Measurements from ENCODE around the gene KIF18B. TPM values are rescaled to one million over a fixed set of nuclear protein-coding genes. Genes with fewer than 3 reads are reported as not detected.

KIF18B gene
- total and polyA plus RNA-seq, 2 of the 13 experiments (the other 11 are each of a cell fraction or from before 2014, with no cell fraction given) = 15.2 to 15.3 TPM

DNA sequence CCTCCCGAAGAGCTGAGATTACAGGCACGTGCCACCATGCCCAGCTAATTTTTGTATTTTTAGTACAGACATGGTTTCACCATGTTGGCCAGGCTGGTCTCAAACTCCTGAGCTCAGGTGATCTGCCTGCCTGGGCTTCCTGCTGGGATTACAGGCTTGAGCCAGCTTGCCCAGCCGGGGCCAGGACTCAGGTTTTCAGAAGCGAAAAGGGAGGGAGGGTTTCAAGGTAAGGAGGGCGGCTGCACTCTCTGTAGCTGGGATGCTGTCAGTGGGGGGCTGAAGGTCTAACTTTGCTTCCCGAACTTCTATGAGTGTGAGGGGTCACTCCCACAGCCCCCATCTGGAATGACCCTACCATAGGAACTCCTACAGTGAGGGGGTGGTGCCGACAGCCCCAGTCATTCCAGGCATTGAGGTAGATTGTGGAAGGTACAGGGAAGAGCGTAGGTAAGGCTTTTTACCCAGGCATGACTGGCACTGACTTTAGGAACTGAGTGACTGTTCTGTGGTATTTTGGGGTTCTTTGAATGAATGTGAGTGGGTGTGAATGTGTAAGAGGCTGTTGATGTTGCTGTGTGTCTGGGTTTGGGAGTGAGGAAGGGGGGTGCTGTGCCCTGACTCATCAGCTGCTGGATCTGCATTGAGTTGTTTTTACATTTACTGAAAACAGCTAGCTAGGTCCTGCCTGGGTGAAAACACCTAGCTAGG, 24.4 kb upstream of the KIF18B start:
- ChIA-PET CTCF (ENCODE audit: low intra/inter-chr PET ratio, low total read pairs) (no interaction called here), POLR2A (no interaction called here)
- no peaks in the 10 kb centered on the region for H3K9me3 ChIP-seq (ENCODE audit: low read length)
- H3K4me1 ChIP-seq (ENCODE audit: insufficient read depth, low read length) = peaks cover 36% of the 10 kb centered on the region
- no peak overlapping the region for H3K4me3 ChIP-seq (replicated peaks in 1 of 3; ENCODE audit: insufficient read depth in 1 of 3, low read depth in 2 of 3, low read length in 3 of 3)
- H3K9ac ChIP-seq (ENCODE audit: insufficient read depth, low read depth, low read length) = no peak overlapping the region
- TF ChIP-seq ZNF629 (CRISPR knock-in tag; conservative IDR thresholded peaks at IDR 0.05) (no peak), ZNF83 (CRISPR knock-in tag; IDR thresholded peaks at IDR 0.05; ENCODE audit: borderline replicate concordance) (no peak), HNRNPUL1 (IDR thresholded peaks at IDR 0.05; ENCODE audit: low read depth, low read length) (no peak), ZNF644 (CRISPR knock-in tag; IDR thresholded peaks at IDR 0.05; ENCODE audit: low read depth) (no peak), ZNF510 (CRISPR knock-in tag; IDR thresholded peaks at IDR 0.05; ENCODE audit: low read depth) (no peak), ZNF230 (CRISPR knock-in tag; IDR thresholded peaks at IDR 0.05) (no peak), TBL1XR1 (IDR thresholded peaks at IDR 0.05; ENCODE audit: borderline replicate concordance, low read length, partially characterized antibody) (no peak), ZNF724P (CRISPR knock-in tag; IDR thresholded peaks at IDR 0.05; ENCODE audit: borderline replicate concordance) (no peak)
- TF ChIP-seq, protein P1, sequence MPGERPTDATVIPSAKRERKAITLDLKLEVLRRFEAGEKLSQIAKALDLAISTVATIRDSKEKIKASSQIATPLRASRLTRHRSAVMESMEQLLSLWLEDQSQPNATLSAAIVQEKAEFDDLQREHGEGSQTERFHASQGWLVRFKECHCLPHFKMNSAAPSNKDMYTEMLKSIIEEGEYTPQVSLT (CRISPR knock-in tag; IDR thresholded peaks at IDR 0.05; ENCODE audit: borderline replicate concordance, low read depth) = no peak
- TF ChIP-seq, protein P2, sequence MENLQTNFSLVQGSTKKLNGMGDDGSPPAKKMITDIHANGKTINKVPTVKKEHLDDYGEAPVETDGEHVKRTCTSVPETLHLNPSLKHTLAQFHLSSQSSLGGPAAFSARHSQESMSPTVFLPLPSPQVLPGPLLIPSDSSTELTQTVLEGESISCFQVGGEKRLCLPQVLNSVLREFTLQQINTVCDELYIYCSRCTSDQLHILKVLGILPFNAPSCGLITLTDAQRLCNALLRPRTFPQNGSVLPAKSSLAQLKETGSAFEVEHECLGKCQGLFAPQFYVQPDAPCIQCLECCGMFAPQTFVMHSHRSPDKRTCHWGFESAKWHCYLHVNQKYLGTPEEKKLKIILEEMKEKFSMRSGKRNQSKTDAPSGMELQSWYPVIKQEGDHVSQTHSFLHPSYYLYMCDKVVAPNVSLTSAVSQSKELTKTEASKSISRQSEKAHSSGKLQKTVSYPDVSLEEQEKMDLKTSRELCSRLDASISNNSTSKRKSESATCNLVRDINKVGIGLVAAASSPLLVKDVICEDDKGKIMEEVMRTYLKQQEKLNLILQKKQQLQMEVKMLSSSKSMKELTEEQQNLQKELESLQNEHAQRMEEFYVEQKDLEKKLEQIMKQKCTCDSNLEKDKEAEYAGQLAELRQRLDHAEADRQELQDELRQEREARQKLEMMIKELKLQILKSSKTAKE (CRISPR knock-in tag; IDR thresholded peaks at IDR 0.05; ENCODE audit: borderline replicate concordance) = no peak
- H3K4me2 ChIP-seq (ENCODE audit: low read depth, low read length) = no peak overlapping the region
- peaks cover 34 to 72% of the 10 kb centered on the region in 2 experiments for H3K27me3 ChIP-seq (ENCODE audit: control insufficient read depth in 1 of 2, insufficient read depth in 2 of 2, low read length in 2 of 2)
- ATAC-seq = no peak
- WGBS (ENCODE audit: low lambda C conversion rate) = 48% methylated on average over 8 of the region's 8 CpGs
- FAIRE-seq = no peak
- in situ Hi-C loops (cut with HindIII; ENCODE audit: extremely low pct_ligation_motif_present, low pct_unique_long_range_greater_than_20kb) (no loop called here), intact Hi-C loops (cut with micrococcal nuclease; ENCODE audit: unreplicated experiment) (loop anchor here (1.0 kb wide), 1 partner anchor 9 kb away; no protein-coding TSS in a partner anchor)
- no peaks in the 10 kb centered on the region for H3K79me2 ChIP-seq (ENCODE audit: insufficient read depth, low read length)
- H3K36me3 ChIP-seq (replicated peaks in 1 of 2; ENCODE audit: control insufficient read depth in 1 of 2, insufficient read depth in 2 of 2, low read length in 2 of 2) = no peaks in the 10 kb centered on the region
- no peak overlapping the region for H2AFZ ChIP-seq (ENCODE audit: low read length)
- no peaks in the 10 kb centered on the region for H4K20me1 ChIP-seq (ENCODE audit: insufficient read depth, low read length)
- no TSS peak for BruUV-seq (replicated peaks)
- no peak overlapping the region for H3K27ac ChIP-seq (ENCODE audit: extremely low read length, insufficient read depth, low read length)
- no peak for DNase-seq (ENCODE audit: low spot score)
